GM21447 (cell line): ENCODE data around the gene INIP.
A peak's percentile ranks its signal among the peaks of the same experiment; 100 is the strongest.

ENCODE experiments used
- ATAC-seq: cut with Tn5 transposase; IDR thresholded peaks from one replicate; pipeline ENCODE4 v1.9.1; 2021; ENCODE audit not compliant: unreplicated experiment

INIP gene

GRCh38 chr9:112717661-112718331 is at the start of gene INIP:
TSS of gene INIP (minus strand) at chr9:112718117. CDS start at chr9:112716485, 1,632 bp downstream.
- peak; percentile 88 for ATAC-seq

GRCh38 chr9:112765281-112765680 is 47.4 kb upstream of the INIP start:
- ATAC-seq, result no peak

GRCh38 chr9:112764837-112765236 is 46.9 kb upstream of the INIP start:
- no peak for ATAC-seq

- ATAC-seq, result no peak
These were observed 46.4 kb upstream of the INIP start for GRCh38 chr9:112764344-112764743.

GRCh38 chr9:112762726-112763518 is 45.0 kb upstream of the INIP start:
- ATAC-seq, result no peak

- ATAC-seq, result no peak
These were observed 44.2 kb upstream of the INIP start for GRCh38 chr9:112761912-112762655.

GRCh38 chr9:112760821-112761220 is 42.9 kb upstream of the INIP start:
- ATAC-seq, result no peak

- no peak for ATAC-seq
These were observed 40.0 kb upstream of the INIP start for GRCh38 chr9:112757940-112758339.

- ATAC-seq, result no peak
These were observed 39.5 kb upstream of the INIP start for GRCh38 chr9:112757282-112757883.

- ATAC-seq, result no peak
These were observed 37.8 kb upstream of the INIP start for GRCh38 chr9:112755675-112756074.

GRCh38 chr9:112755016-112755427 is 37.1 kb upstream of the INIP start:
- ATAC-seq, result no peak

- no peak for ATAC-seq
These were observed 36.7 kb upstream of the INIP start for GRCh38 chr9:112754578-112754977.

- ATAC-seq, result no peak
These were observed 35.8 kb upstream of the INIP start for GRCh38 chr9:112753725-112754124.

- ATAC-seq, result no peak
These were observed 34.6 kb upstream of the INIP start for GRCh38 chr9:112752334-112753125.

GRCh38 chr9:112751056-112751795 is 33.3 kb upstream of the INIP start:
- peak; percentile 43 for ATAC-seq

GRCh38 chr9:112750764-112751055 is 32.8 kb upstream of the INIP start:
- no peak for ATAC-seq

- ATAC-seq, result peak; percentile 64
These were observed 32.3 kb upstream of the INIP start, which contains the start of gene SNX30 for GRCh38 chr9:112750016-112750763. TSS of gene SNX30 (plus strand) at chr9:112750760. CDS start at chr9:112751002, 242 bp downstream.

- ATAC-seq, result no peak
These were observed 29.2 kb upstream of the INIP start for GRCh38 chr9:112747094-112747493.

- ATAC-seq, result no peak
These were observed 26.3 kb upstream of the INIP start for GRCh38 chr9:112744177-112744576.
